K562 (cell line): ENCODE measurements around the gene SHISA7. TPM values are rescaled to one million over a fixed set of nuclear protein-coding genes. Genes with fewer than 3 reads are reported as not detected.

Source experiments
- ATAC-seq: fragments of 200-7000 bp; cut with Tn5 transposase; 3 replicates; pipeline ENCODE4 v1.9.1; 2020; ENCODE audit warnings: moderate library complexity
- BruUV-seq: library from RNA; stranded (reverse); fragments of 400-500 nt; replicated peaks from 2 replicates; lab custom pipeline; 2021; lab: Mats Ljungman, UMichigan
- CTCF ChIA-PET: fragments of 300-600 bp; formaldehyde crosslinking; extraction: SDS; loops from one replicate; lab custom pipeline; 2021; ENCODE audit warnings: low intra/inter-chr PET ratio; lab: Yijun Ruan, JAX
- POLR2A ChIA-PET: fragments of 300-600, 350-650 bp; sonication (Branson Sonifier 250); formaldehyde crosslinking; extraction: SDS; loops from one replicate; lab custom pipeline; 2021; ENCODE audit warnings: antibody characterized with exemption, inconsistent platforms; lab: Yijun Ruan, JAX
- DNase-seq, 4 experiments: peaks; one replicate each; pipeline versions ENCODE4 v3.0.0 to v3.0.0-alpha.2; 2011 to 2018; ENCODE audit warnings: low spot score in 3 of 4, mixed read lengths in 3 of 4; ENCODE audit errors: extremely low read depth in 1 of 4
- FAIRE-seq: peaks from 2 replicates; lab custom pipeline; 2011; peaks lifted over from hg19 to GRCh38; lab: Jason Lieb, UNC
- H2AFZ ChIP-seq: 2 replicates; pipeline ENCODE4 v1.6.0; 2011; ENCODE audit warnings: low read depth, low read length, control low read depth, inconsistent platforms
- H3K27ac ChIP-seq: fragments of 200-600 bp; 3 replicates; pipeline ENCODE4 v1.8.0; 2011; ENCODE audit warnings: low read depth, mild to moderate bottlenecking, control low read depth, inconsistent platforms, low read length, moderate library complexity, mixed read lengths; ENCODE audit errors: extremely low read depth
- H3K27me3 ChIP-seq, 2 experiments: fragments of 300-600 bp in 1 of 2; 2 replicates in 1 of 2; 3 replicates in 1 of 2; pipeline versions ENCODE4 v1.6.0 to v1.8.0; 2011; ENCODE audit warnings: inconsistent platforms in 2 of 2, low read length in 2 of 2, mild to moderate bottlenecking in 1 of 2, mixed read lengths in 1 of 2, moderate library complexity in 1 of 2; ENCODE audit not compliant: control insufficient read depth in 2 of 2, insufficient read depth in 2 of 2
- H3K36me3 ChIP-seq: fragments of 300-600 bp; 3 replicates; pipeline ENCODE4 v1.8.0; 2011; ENCODE audit warnings: mild to moderate bottlenecking, low read length, inconsistent platforms; ENCODE audit not compliant: control insufficient read depth, insufficient read depth
- H3K4me1 ChIP-seq, 2 experiments: fragments of 200-600 bp in 1 of 2; replicated peaks in 1 of 2; 2 replicates in 1 of 2; 3 replicates in 1 of 2; pipeline versions ENCODE4 v1.5.1 to v1.8.0; 2011; ENCODE audit warnings: inconsistent platforms in 2 of 2, low read length in 2 of 2, mild to moderate bottlenecking in 1 of 2, mixed read lengths in 1 of 2, moderate library complexity in 1 of 2; ENCODE audit not compliant: control insufficient read depth in 2 of 2, insufficient read depth in 2 of 2
- H3K4me2 ChIP-seq: 2 replicates; pipeline ENCODE4 v1.6.1; 2011; ENCODE audit warnings: low read length, control low read depth, inconsistent platforms, mixed read lengths; ENCODE audit not compliant: insufficient read depth
- H3K4me3 ChIP-seq: fragments of 200-600 bp; sonication (generic), shearing (Covaris generic); 2 replicates; pipeline ENCODE4 v1.5.1; 2016; ENCODE audit warnings: control low read depth, inconsistent platforms
- H3K79me2 ChIP-seq: fragments of 200-600 bp; 3 replicates; pipeline ENCODE4 v1.8.0; 2011; ENCODE audit warnings: low read length, inconsistent platforms; ENCODE audit not compliant: control insufficient read depth, insufficient read depth
- H3K9ac ChIP-seq, 2 experiments: 2 replicates each; pipeline versions ENCODE4 v1.6.0 to v1.6.1; 2011; ENCODE audit warnings: low read depth in 2 of 2, low read length in 2 of 2, control low read depth in 1 of 2, inconsistent platforms in 1 of 2, mild to moderate bottlenecking in 1 of 2, mixed read lengths in 1 of 2; ENCODE audit not compliant: insufficient read depth in 1 of 2
- H3K9me1 ChIP-seq: one replicate; pipeline ENCODE4 v1.6.0; 2011; ENCODE audit warnings: inconsistent platforms, mild to moderate bottlenecking, low read length, moderate library complexity; ENCODE audit not compliant: control insufficient read depth, insufficient read depth
- H3K9me3 ChIP-seq: replicated peaks from 2 replicates; pipeline ENCODE4 v1.5.1; 2011; ENCODE audit warnings: low read depth, low read length, inconsistent platforms; ENCODE audit not compliant: control insufficient read depth, insufficient read depth
- H4K20me1 ChIP-seq: replicated peaks from 2 replicates; pipeline ENCODE4 v1.6.1; 2011; ENCODE audit warnings: low read length, inconsistent platforms, mixed read lengths; ENCODE audit not compliant: control insufficient read depth, insufficient read depth
- CBFB ChIP-seq: sonication (generic); formaldehyde crosslinking; IDR thresholded peaks from 2 replicates; pipeline ENCODE4 v1.4.0; 2020; ENCODE audit warnings: mild to moderate bottlenecking, missing genetic modification reagents
- CHD2 ChIP-seq: IDR thresholded peaks from 2 replicates; pipeline ENCODE4 v1.6.1; 2011; ENCODE audit warnings: low read depth, low read length
- CTBP1 ChIP-seq: fragments of 450-650 bp; IDR thresholded peaks from 2 replicates; pipeline ENCODE4 v1.6.1; 2016; ENCODE audit warnings: borderline replicate concordance
- GABPB2 ChIP-seq: fragments of 250-450 bp; sonication (Bioruptor Pico); conservative IDR thresholded peaks from 2 replicates; pipeline ENCODE4 v1.5.1; 2021; ENCODE audit warnings: mild to moderate bottlenecking
- HDAC3 ChIP-seq: fragments of 450-650 bp; IDR thresholded peaks from 2 replicates; pipeline ENCODE4 v1.6.1; 2018; ENCODE audit warnings: borderline replicate concordance, mild to moderate bottlenecking, moderate library complexity; ENCODE audit not compliant: partially characterized antibody
- POLR2A ChIP-seq: fragments of 450-650 bp; conservative IDR thresholded peaks from 2 replicates; pipeline ENCODE4 v1.6.1; 2016
- POLR2AphosphoS2 ChIP-seq: IDR thresholded peaks from 2 replicates; pipeline ENCODE4 v1.6.1; 2012; ENCODE audit warnings: low read length, improper control_type of control experiment
- POLR2AphosphoS5 ChIP-seq: IDR thresholded peaks from 2 replicates; pipeline ENCODE4 v1.6.1; 2011; ENCODE audit warnings: mild to moderate bottlenecking, low read depth, low read length, moderate library complexity; ENCODE audit not compliant: control insufficient read depth, insufficient read depth
- POLR2G ChIP-seq: fragments of 200-400 bp; formaldehyde crosslinking; IDR thresholded peaks from 2 replicates; pipeline ENCODE4 v1.6.1; 2017; ENCODE audit warnings: low read depth, mild to moderate bottlenecking, antibody characterized with exemption, low read length, moderate library complexity
- RBFOX2 ChIP-seq: fragments of 200-400 bp; formaldehyde crosslinking; IDR thresholded peaks from 2 replicates; pipeline ENCODE4 v1.6.1; 2017; ENCODE audit warnings: low read depth, mild to moderate bottlenecking, low read length, moderate library complexity
- RBM39 ChIP-seq: fragments of 200-400 bp; formaldehyde crosslinking; optimal IDR thresholded peaks from 2 replicates; pipeline ENCODE3; 2018; ENCODE audit warnings: low read depth, low read length
- RCOR1 ChIP-seq, 2 experiments: IDR thresholded peaks; 2 replicates each; pipeline ENCODE4 v1.6.1; 2012; ENCODE audit warnings: low read depth in 2 of 2, low read length in 2 of 2, borderline replicate concordance in 1 of 2, improper control_type of control experiment in 1 of 2
- SRSF7 ChIP-seq: fragments of 200-400 bp; formaldehyde crosslinking; optimal IDR thresholded peaks from 2 replicates; pipeline ENCODE3; 2017; ENCODE audit warnings: mild to moderate bottlenecking, low read depth, low read length
- SUPT5H ChIP-seq: fragments of 450-650 bp; IDR thresholded peaks from 2 replicates; pipeline ENCODE4 v1.6.1; 2016
- TAF1 ChIP-seq: IDR thresholded peaks from 2 replicates; pipeline ENCODE4 v1.6.1; 2011; ENCODE audit warnings: mild to moderate bottlenecking, low read length, moderate library complexity; ENCODE audit not compliant: insufficient read depth, control insufficient read depth, severe bottlenecking; ENCODE audit errors: extremely low read depth
- WGBS: fragments of 100-300 bp; shearing (Covaris generic); methylation state at CpG from one replicate; pipeline ENCODE4 v1.1.6; 2016; ENCODE audit warnings: low coverage, mixed read lengths; ENCODE audit not compliant: insufficient coverage; ENCODE audit errors: missing lambda C conversion rate; 5-methylcytosine and 5-hydroxymethylcytosine counted together
- in situ Hi-C: fragments of 300-500 bp; cut with MboI; formaldehyde crosslinking; loops from 4 replicates; pipeline ENCODE4 v1.15.0; 2018; ENCODE audit warnings: inconsistent platforms, mixed read lengths
- intact Hi-C: fragments of 100-400 bp; cut with micrococcal nuclease; formaldehyde crosslinking; loops from 2 replicates; pipeline ENCODE4 v1.14.2; 2022
- polyA plus RNA-seq, 8 experiments: library from polyadenylated mRNA; depleted of rRNA in 4 of 8; stranded (reverse) in 5 of 8; unstranded in 3 of 8; fragments of >200 nt; fragmentation: Nextera tagmentation in 2 of 8; fragmentation: Illumina TruSeq in 1 of 8; extraction: Ambion mirVana in 2 of 8; extraction: Trizol in 1 of 8; gene quantifications; 2 replicates each; pipeline versions ENCODE4 v1.2.1 to v1.2.3, GENCODE V29; 2011 to 2014; ENCODE audit warnings: inconsistent platforms in 1 of 8, missing spikeins in 1 of 8
- total RNA-seq, 7 experiments: library from RNA; depleted of rRNA in 6 of 7; stranded (reverse); fragments of >200 nt in 6 of 7; fragmentation: Illumina TruSeq in 2 of 7; extraction: Trizol in 2 of 7; gene quantifications; 2 replicates each; pipeline versions ENCODE4 v1.2.1 to v1.2.3, GENCODE V29; 2011 to 2021; ENCODE audit warnings: low replicate concordance in 1 of 7
- TF ChIP-seq, protein P1 (sequence below): conservative IDR thresholded peaks from 2 replicates; pipeline ENCODE4 v1.6.1; 2011; ENCODE audit warnings: low read depth, mild to moderate bottlenecking, low read length; ENCODE audit not compliant: control insufficient read depth

The SHISA7 gene
- total and polyA plus RNA-seq, 9 of the 15 experiments (the other 6 are each of a cell fraction or from before 2014, with no cell fraction given) = 0.01 to 0.40 (median 0.07) TPM

DNA sequence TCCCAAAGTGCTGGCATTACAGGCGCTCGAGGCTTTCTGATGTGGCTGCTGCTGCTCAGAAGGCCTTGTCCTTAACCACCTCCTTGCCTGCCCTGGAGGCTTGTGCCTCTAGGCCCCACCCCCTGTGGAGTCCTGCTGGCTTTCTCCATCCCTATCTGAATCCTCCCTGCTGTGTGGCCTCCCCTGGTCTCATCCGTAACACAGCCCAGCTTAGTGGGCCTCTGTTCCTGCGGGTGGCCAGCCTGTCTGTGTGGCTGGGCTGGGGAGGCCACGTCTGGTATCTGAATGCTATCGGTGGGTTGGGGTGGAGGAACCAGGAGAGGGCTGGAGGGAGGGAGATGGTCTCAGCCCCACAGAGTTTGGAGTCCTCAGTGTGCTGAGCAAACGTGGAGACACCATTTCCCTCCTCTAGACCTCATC is 52.6 kb downstream of the SHISA7 start:
- CTCF ChIA-PET = no interaction called here
- peaks cover 43% of the 10 kb centered on the region for H3K79me2 ChIP-seq
- DNase-seq = peak in 2 of 4 experiments; percentile 65 to 83
- peaks cover 19% of the 10 kb centered on the region for H3K9me1 ChIP-seq
- intact Hi-C loops = no loop called here
- H2AFZ ChIP-seq = no peak overlapping the region
- TF ChIP-seq CHD2 = peak; percentile 21; the same call in 1 of the 2 replicates
- TF ChIP-seq CTBP1 = 0 out of 2 replicates have a peak, but pooled peaks have one; percentile 19
- 0 out of 4 replicates have a peak, but pooled peaks of 1 of the 2 experiments have one; percentile 15 for TF ChIP-seq RCOR1 (IDR thresholded peaks at IDR 0.05; ENCODE audit: borderline replicate concordance in 1 of 2, low read depth in 2 of 2, low read length in 2 of 2)
- TF ChIP-seq POLR2A = peak; percentile 21; the same call in 1 of the 2 replicates
- peak; percentile 70 for TF ChIP-seq POLR2G
- TF ChIP-seq SUPT5H = peak; percentile 46; the same call in 1 of the 2 replicates
- peak; percentile 27 for TF ChIP-seq TAF1
- TF ChIP-seq HDAC3 = no peak
- TF ChIP-seq POLR2AphosphoS2 = 0 out of 2 replicates have a peak, but pooled peaks have one; percentile 64
- TF ChIP-seq RBFOX2 = peak; percentile 68
- no peak for TF ChIP-seq CBFB
- TF ChIP-seq POLR2AphosphoS5 = peak; percentile 44; the same call in 1 of the 2 replicates
- TF ChIP-seq, protein P1, sequence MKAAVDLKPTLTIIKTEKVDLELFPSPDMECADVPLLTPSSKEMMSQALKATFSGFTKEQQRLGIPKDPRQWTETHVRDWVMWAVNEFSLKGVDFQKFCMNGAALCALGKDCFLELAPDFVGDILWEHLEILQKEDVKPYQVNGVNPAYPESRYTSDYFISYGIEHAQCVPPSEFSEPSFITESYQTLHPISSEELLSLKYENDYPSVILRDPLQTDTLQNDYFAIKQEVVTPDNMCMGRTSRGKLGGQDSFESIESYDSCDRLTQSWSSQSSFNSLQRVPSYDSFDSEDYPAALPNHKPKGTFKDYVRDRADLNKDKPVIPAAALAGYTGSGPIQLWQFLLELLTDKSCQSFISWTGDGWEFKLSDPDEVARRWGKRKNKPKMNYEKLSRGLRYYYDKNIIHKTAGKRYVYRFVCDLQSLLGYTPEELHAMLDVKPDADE = 0 out of 2 replicates have a peak, but pooled peaks have one; percentile 26
- TF ChIP-seq GABPB2 (CRISPR knock-in tag) = no peak
- no peak for TF ChIP-seq SRSF7
- peak; percentile 12 for TF ChIP-seq RBM39
- TF ChIP-seq, all 486 proteins: peak for 12
- peaks cover 55% of the 10 kb centered on the region for H3K36me3 ChIP-seq
- no peaks in the 10 kb centered on the region for H3K9me3 ChIP-seq
- peak; percentile 75 for FAIRE-seq
- peak overlapping the region in 1 of 2 experiments; percentile 98; a peak in 2 of 4 replicates for H3K9ac ChIP-seq
- peaks cover 44 to 60% of the 10 kb centered on the region in 2 experiments for H3K4me1 ChIP-seq
- H3K27me3 ChIP-seq = no peaks in the 10 kb centered on the region
- in situ Hi-C loops = no loop called here
- H3K4me2 ChIP-seq = no peak overlapping the region; the same call in 1 of the 2 replicates
- peak; percentile 59 for ATAC-seq
- peaks cover 54% of the 10 kb centered on the region for H4K20me1 ChIP-seq
- BruUV-seq = no TSS peak
- POLR2A ChIA-PET = interaction anchor here (0.6 to 12.9 kb wide), 6 partner anchors 8 to 905 kb away, joined by 3 to 195 read pairs (median 5); partner anchors contain the start of gene UBE2S
- H3K27ac ChIP-seq = peak overlapping the region; percentile 32; the same call in 1 of the 3 replicates
- WGBS = 26% methylated on average over 6 of the region's 7 CpGs
- no peak overlapping the region for H3K4me3 ChIP-seq
